Retinal pigment epithelial cell (primary cell): ENCODE data around the gene ARFGAP3.

Experiments
- DNase-seq: peaks from one replicate; pipeline ENCODE4 v3.0.0-alpha.2; 2010; ENCODE audit warnings: low read depth
- H3K4me3 ChIP-seq: 2 replicates; pipeline ENCODE4 v1.5.1; 2011; ENCODE audit warnings: mild to moderate bottlenecking, low read length, control low read depth, moderate library complexity
- CTCF ChIP-seq: conservative IDR thresholded peaks from 2 replicates; pipeline ENCODE4 v1.5.1; 2011; ENCODE audit warnings: low read depth, low read length, control low read depth, inconsistent platforms

ARFGAP3 gene

GRCh38 chr22:42837556-42837955 lies 19.5 kb downstream of the ARFGAP3 start:
- no peak for DNase-seq
- TF ChIP-seq CTCF: no peak
- H3K4me3 ChIP-seq: no peak overlapping the region

GRCh38 chr22:42836026-42836425 lies 21.0 kb downstream of the ARFGAP3 start:
- TF ChIP-seq CTCF: no peak
- no peak overlapping the region for H3K4me3 ChIP-seq
- no peak for DNase-seq

GRCh38 chr22:42834177-42834949 lies 22.7 kb downstream of the ARFGAP3 start:
- TF ChIP-seq CTCF: no peak

DNA sequence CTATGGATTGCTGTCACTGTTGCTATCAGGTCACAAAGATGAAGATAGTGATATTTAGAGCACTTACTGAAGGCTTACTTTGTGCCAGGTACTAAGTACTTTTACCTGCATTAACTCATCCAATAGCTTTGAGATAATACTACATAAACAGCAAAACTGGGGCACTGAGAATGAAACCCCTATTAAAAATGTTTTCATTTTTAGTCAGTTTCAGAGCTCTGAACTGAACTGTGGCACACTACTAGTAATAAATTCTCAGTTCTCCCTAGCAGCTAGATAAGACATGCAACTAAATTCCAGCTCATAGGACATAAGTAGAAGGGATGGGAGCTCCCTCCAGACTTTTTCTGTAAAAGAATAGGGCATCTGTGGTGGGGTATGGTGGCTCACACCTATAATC lies 24.0 kb downstream of the ARFGAP3 start:
- DNase-seq: no peak
- TF ChIP-seq CTCF: no peak

More at GRCh38 chr22:42834177-42834949, 22.7 kb downstream of the ARFGAP3 start:
- H3K4me3 ChIP-seq: no peak overlapping the region
- no peak for DNase-seq

DNA sequence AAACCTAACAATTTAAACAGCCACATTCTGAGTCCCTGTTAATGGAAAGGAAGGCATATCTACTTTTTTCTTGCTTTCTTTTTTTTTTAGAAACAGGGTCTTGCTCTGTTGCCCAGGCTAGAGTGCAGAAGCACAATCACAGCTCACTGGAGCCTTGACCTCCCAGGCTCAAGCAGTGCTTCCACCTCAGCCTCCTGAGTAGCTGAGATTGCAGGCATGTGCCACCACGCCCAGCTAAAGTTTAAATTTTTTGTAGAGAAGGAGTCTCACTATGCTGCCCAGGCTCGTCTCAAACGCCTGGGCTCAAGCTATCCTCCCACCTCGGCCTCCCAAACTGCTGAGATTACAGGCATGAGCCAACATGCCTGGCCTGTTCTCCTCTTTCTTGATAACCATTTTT lies 25.4 kb downstream of the ARFGAP3 start:
- DNase-seq: no peak
- TF ChIP-seq CTCF: no peak
- H3K4me3 ChIP-seq: no peak overlapping the region

More for the DNA sequence above, 24.0 kb downstream of the ARFGAP3 start:
- no peak overlapping the region for H3K4me3 ChIP-seq

GRCh38 chr22:42830161-42830560 lies 26.9 kb downstream of the ARFGAP3 start:
- no peak for TF ChIP-seq CTCF
- DNase-seq: no peak
- no peak overlapping the region for H3K4me3 ChIP-seq

GRCh38 chr22:42829302-42829701 lies 27.8 kb downstream of the ARFGAP3 start:
- DNase-seq: no peak
- no peak for TF ChIP-seq CTCF
- no peak overlapping the region for H3K4me3 ChIP-seq
